COR-L47 (cell line): ENCODE results near the gene KDM5C.
"Not testable (repeated sequence)": the region's sequence is repeated elsewhere in the genome, so short reads cannot be mapped to it uniquely, and the experiment has no call there.

ENCODE experiments used
- DNase-seq: peaks from one replicate; lab custom pipeline; 2025; lab: John Stamatoyannopoulos, UW

The KDM5C gene

DNA sequence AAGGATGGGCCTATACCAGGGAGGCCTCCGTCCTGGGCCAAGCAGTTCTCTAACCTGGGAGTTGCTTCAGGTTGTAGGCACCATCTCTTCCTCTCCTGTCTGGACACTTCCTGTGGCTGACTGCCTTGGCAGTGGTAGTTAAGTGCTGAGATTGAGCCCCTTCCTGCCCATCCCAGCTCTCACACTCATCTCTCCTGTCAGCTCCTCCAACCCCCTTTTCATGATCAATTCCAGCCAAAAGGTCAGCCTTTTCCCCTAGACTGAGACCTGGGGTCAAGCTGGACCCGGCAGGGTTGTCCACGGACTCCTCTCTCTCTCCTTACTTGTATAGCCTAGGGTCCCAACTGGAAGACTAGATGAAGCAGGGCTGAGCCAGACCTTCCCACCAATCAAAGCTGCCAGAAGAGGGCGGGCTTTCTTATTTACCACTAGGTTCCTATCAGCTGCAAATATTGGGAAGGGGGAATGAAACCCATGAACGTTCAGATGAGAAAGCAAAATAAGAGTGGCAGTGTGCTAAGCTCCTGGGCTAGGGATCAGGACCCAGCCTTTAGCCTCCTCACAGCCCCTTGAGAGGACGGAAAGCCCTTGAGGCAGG, 34.5 kb downstream of the KDM5C start:
- no peak for DNase-seq

DNA sequence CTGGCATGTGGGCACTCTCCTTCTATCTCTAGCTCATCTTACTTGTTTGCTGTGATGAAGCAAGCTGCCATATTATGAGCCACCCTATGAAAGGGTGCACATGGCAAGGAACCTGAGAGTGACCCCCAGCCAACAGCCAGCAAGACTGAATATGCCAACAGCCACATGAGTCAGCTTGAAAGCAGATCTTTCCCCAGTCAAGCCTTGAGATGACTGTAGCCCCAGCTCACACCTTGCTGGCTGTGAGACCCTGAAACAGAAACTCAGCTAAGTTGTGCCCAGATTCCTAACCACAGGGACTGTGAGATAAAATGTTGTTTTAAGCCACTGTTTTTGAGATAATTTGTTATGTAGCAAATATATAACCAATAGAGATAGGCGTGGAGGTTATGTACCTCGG, 36.2 kb downstream of the KDM5C start:
- no peak for DNase-seq

DNA sequence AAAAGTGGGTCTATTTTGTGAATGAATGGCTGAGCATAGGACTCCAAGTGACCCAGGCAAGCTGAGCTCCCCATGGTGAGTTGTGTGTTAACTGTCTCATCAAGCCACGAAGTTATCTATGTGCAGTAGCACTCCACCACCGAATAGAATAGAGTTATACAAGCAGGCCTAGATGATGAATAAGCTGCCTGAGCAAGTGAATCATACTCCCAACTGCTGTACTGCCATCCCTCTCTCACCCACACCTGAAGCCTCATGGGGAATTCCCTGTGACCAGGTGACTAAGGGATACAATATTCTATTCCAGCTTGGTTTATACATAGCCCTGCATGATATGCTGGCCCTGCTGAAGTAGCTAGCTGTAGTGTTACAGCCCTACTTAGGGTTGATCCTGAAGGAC, 38.7 kb downstream of the KDM5C start:
- no peak for DNase-seq

DNA sequence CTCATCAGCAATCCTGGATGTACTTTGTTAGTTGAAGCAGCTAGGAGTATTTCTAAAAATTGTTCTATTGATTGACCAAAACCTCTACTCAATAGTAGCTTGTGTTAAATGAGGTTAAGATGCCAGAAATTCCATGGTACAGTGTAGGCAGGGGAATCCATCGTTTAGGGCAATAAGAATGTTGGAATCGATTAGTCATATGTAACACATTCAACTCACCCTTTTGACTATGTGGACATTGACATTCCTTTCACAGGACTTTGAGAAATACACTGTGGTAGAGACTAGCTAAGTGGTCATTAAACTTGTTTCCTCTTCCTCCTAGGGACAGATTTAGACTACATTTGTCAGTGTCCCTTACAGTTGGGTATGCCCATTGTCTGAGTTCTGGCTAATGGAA, 40.2 kb downstream of the KDM5C start:
- DNase-seq = no peak

DNA sequence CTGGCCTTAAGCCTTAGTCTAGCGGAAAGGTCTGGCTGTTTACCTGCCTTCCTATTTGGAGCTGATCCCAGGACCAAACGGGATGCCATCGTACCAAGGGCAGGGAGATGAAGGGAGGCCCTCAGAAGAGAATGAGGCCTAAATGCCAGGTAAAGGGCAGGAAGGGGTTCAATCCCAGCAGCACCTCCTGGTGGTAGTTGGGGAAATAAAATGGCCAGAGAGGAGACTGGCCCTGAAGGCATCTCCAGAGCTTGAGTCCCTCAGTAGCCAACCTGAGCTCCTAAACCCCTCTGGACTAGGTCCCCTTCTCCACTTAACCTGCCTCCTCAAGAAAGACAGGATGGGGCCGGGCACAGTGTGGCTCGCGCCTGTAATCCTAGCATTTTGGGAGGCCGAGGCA, 53.7 kb downstream of the KDM5C start:
- DNase-seq = no peak

DNA sequence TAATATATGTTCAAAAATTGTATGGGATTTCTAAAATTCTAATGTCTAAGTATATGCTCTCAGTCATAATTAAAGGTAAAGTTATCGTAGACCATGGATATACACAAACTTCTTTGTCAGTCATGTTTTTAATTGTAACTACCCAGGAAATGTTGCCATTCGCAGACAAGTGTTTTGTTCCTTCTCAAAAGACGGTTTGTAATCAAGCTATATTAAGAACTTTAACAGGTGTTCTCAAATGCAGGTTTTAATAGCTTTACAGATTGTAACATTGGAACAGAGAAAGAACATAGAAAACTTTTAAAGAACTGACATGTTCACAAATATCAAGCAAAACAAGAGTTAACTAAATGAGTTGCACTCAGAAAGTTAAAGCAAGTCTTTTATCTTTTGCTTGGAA, 58.9 kb downstream of the KDM5C start:
- no peak for DNase-seq

DNA sequence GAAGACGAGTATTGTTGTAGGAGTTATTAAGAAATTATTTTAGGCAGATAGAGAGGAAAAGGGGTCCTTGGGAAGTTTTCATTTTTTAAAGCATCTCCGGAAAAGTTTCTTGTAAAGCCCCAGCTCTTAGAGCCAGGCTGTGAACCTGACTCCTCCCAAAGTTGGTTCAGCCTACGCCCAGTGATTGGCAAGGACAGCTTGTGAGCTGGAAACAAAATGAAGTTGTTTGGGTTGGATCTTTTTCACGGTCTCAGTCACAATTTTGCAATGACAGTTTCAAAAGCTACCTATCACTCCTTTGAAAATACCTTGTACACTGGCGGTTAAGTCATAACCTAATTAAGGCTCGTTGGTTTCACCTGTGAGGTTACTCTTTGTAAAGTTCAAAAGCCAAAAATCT, 60.4 kb downstream of the KDM5C start:
- not testable (repeated sequence) for DNase-seq

DNA sequence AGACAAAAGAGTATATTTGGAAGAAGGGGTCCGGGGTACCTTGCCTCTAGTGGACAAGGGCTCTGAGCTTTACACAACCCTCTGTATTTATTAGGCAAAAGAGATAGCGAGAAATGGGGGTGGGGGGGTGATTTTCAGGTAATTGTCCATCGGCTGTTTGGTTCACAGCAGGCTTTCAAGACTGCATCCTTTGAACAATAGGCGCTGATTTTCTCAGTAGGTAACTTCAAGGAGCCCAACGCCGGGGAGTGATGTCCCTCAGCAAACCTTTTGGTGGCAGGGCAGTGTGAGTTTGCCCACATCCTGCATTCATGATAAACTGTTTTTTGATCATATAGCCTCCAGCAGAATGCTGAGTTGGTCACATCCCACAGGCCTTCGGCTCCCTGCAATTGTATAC, 61.6 kb downstream of the KDM5C start:
- no peak for DNase-seq

DNA sequence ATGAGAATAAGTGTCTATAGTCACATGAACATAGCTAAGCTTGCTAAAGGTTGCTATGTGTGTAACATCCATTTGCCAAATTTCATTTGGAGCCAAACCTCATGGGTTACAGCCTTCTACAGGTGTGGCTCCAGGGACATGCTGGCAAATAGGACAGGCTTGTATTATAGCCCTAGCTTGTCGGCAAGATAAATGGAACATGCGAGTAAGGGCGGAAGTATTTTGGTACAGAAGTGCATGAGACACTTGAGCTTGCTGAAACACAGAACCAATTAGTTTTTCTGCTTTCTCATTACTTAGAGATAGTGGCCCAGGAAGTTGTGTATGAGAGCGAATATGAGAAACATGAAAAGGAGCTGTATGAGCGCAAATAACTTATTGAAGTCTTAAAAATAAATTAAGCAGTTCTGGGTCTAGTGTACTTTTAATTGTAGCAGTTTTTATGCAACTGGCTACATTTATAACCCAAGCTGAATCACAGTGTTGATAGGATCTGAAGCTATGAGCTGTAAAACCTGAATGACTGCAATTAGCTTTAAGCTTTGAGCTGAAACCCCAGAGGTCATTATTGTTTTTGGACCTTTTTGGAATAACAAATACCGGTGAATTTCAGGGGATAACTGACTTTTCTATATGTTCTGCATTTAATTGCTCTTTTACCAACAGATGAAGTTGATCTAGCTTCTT, 64.6 kb downstream of the KDM5C start:
- no peak for DNase-seq

DNA sequence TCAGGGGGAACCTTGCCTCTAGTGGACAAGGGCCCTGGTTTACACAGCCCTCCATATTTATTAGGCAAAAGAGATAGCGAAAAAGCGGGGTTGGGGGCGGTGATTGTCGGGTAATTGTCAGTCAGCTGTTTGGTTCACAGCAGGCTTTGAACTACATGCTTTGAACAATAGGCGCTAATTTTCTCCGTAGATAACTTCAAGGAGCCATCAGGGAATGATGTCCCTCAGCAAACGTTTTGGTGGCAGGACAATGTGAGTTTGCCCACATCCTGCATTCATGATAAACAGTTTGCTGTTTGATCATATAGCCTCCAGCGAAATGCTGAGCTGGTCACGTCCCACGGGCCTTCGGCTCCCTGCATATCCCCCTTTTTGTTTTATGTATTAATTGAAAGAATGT, 65.8 kb downstream of the KDM5C start:
- no peak for DNase-seq

DNA sequence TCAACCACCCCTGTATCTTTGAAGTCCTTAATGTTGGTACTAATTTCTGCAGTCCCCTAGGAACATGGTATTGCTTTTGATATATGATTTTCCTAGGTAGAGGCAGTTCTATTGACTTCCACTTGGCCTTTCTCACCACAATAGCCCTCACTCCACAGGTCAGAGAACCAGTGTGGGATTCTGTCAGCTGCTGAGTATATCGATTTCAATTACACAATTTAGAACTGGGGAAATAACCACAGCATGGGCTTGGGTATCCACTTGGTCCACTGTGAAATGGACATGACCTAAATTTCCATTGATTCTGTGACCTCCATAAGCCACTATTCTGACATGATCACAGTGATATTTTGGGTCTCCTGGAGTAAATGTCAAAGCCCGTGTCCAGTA, 68.8 kb downstream of the KDM5C start:
- no peak for DNase-seq

DNA sequence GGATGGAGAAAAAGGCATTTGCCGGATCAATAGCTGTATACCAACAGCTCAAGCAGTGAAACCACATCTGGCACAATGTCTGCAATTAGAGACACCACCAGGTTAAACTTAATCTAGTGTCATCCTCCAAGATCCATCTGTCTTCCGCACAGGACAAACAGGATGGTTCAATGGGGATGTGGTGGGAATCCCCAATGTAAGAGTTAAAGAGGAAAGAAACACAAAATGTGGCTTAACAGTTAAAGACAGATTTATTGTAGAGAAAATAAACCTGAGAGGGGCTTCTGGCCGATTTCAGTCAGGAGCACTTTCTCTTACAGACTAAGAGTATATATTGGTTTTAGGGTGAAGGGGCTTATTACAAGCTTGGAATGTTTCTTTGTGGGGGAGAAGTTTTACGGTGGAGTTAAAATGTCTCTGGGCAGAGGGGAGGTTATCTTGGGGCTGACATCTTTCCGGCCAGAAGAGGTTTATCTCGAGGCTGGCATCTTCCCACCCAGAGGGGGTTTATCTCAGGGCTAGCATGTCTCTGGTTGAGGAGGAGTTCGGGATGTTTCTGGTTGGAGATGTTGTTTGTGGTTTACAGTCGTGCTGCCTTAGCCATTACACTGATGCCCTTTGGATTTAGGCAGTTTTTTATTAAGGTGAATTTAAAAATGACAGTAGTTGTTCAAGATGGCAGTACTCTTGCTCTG, 69.3 kb downstream of the KDM5C start:
- DNase-seq = no peak

DNA sequence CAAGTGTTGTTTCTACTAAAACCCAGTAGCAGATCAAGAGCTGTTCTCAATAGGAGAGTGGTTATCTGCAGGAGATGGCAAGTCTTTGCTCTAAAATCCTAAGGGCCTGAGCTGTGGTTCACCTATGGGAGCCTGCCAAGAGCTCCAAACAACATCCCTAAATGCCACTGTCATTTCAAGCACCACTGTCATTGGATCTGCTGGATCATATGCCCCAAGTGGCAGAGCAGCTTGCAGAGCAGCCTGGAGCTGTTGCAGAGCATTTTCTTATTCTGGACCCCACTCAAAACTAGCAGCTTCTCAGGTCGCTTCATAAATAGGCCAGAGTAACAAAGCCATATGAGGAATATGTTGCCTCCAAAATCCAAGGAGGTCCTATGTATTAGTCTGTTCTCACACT, 71.4 kb downstream of the KDM5C start:
- DNase-seq = no peak
